GF-D8 (cell line): ENCODE data around the gene VPS54.

Experiments used
- DNase-seq: peaks from one replicate; lab custom pipeline; 2025; lab: John Stamatoyannopoulos, UW

Gene VPS54

GRCh38 chr2:63842149-63843061 is 176.8 kb downstream of the VPS54 start:
- peak; percentile 44 for DNase-seq
